ENCODE results near the gene MRO.
A peak's percentile ranks its signal among the peaks of the same experiment; 100 is the strongest.

Gene MRO

GRCh38 chr18:50812834-50813233 lies 7.0 kb downstream of the MRO start:
- Histone ChIP-seq H3K79me2 (ENCODE audit: control insufficient read depth, low read length) (no peaks in the 10 kb centered on the region), H3K4me3 (ENCODE audit: low read length) (no peak overlapping the region), H3K4me2 (ENCODE audit: low read length) (no peak overlapping the region), H3K9me3 (ENCODE audit: control insufficient read depth, insufficient read depth, low read length) (no peaks in the 10 kb centered on the region), H3K9me2 (replicated peaks; ENCODE audit: control insufficient read depth, low read length) (no peaks in the 10 kb centered on the region), H3K27ac (ENCODE audit: low read depth, low read length) (no peak overlapping the region), H3K4me1 (ENCODE audit: control insufficient read depth, low read length) (peaks cover 22% of the 10 kb centered on the region), H3K36me3 (ENCODE audit: control insufficient read depth, low read length) (no peaks in the 10 kb centered on the region), H3F3A (ENCODE audit: control insufficient read depth, insufficient read depth) (no peaks in the 10 kb centered on the region), H3K27me3 (ENCODE audit: control insufficient read depth, low read length) (0 out of 2 replicates have a peak, but pooled peaks cover 2% of the 10 kb centered on the region), H4K20me1 (ENCODE audit: control insufficient read depth, insufficient read depth, low read depth, low read length) (no peaks in the 10 kb centered on the region)
- no peak for TF ChIP-seq CTCF (IDR thresholded peaks at IDR 0.05; ENCODE audit: low read depth, low read length, poor library complexity, severe bottlenecking)
- TF ChIP-seq EZH2phosphoT487 (IDR thresholded peaks at IDR 0.05; ENCODE audit: borderline replicate concordance, low read length) = no peak

- H3K27ac ChIP-seq (ENCODE audit: low read depth, low read length) = no peak overlapping the region
- H3K27me3 ChIP-seq (ENCODE audit: control insufficient read depth, low read length) = no peaks in the 10 kb centered on the region
- no peaks in the 10 kb centered on the region for H3K36me3 ChIP-seq (ENCODE audit: control insufficient read depth, low read length)
- peaks cover 20% of the 10 kb centered on the region for H3K4me1 ChIP-seq (ENCODE audit: control insufficient read depth, low read length)
- H3K9me3 ChIP-seq (ENCODE audit: control insufficient read depth, insufficient read depth, low read length) = no peaks in the 10 kb centered on the region
- H3K4me2 ChIP-seq (ENCODE audit: low read length) = 0 out of 2 replicates have a peak overlapping the region, but pooled peaks have one; percentile 41
- H3K9me2 ChIP-seq (replicated peaks; ENCODE audit: control insufficient read depth, low read length) = no peaks in the 10 kb centered on the region
- H3K4me3 ChIP-seq (ENCODE audit: low read length) = no peak overlapping the region
- H3K79me2 ChIP-seq (ENCODE audit: control insufficient read depth, low read length) = no peaks in the 10 kb centered on the region
- TF ChIP-seq CTCF (IDR thresholded peaks at IDR 0.05; ENCODE audit: low read depth, low read length, poor library complexity, severe bottlenecking) = no peak
- TF ChIP-seq EZH2phosphoT487 (IDR thresholded peaks at IDR 0.05; ENCODE audit: borderline replicate concordance, low read length) = no peak
- no peaks in the 10 kb centered on the region for H4K20me1 ChIP-seq (ENCODE audit: control insufficient read depth, insufficient read depth, low read depth, low read length)
- no peaks in the 10 kb centered on the region for H3F3A ChIP-seq (ENCODE audit: control insufficient read depth, insufficient read depth)
Observed at GRCh38 chr18:50807176-50807575, 12.6 kb downstream of the MRO start.

GRCh38 chr18:50806208-50806616 lies 13.6 kb downstream of the MRO start:
- TF ChIP-seq CTCF (IDR thresholded peaks at IDR 0.05; ENCODE audit: low read depth, low read length, poor library complexity, severe bottlenecking) (no peak), EZH2phosphoT487 (IDR thresholded peaks at IDR 0.05; ENCODE audit: borderline replicate concordance, low read length) (no peak)
- Histone ChIP-seq H3K4me3 (ENCODE audit: low read length) (no peak overlapping the region), H3K9me2 (replicated peaks; ENCODE audit: control insufficient read depth, low read length) (no peaks in the 10 kb centered on the region), H4K20me1 (ENCODE audit: control insufficient read depth, insufficient read depth, low read depth, low read length) (no peaks in the 10 kb centered on the region), H3K27me3 (ENCODE audit: control insufficient read depth, low read length) (peaks cover 2% of the 10 kb centered on the region; the same call in 1 of the 2 replicates), H3K36me3 (ENCODE audit: control insufficient read depth, low read length) (no peaks in the 10 kb centered on the region), H3K79me2 (ENCODE audit: control insufficient read depth, low read length) (no peaks in the 10 kb centered on the region), H3K27ac (ENCODE audit: low read depth, low read length) (no peak overlapping the region), H3K9me3 (ENCODE audit: control insufficient read depth, insufficient read depth, low read length) (no peaks in the 10 kb centered on the region), H3K4me2 (ENCODE audit: low read length) (no peak overlapping the region), H3F3A (ENCODE audit: control insufficient read depth, insufficient read depth) (no peaks in the 10 kb centered on the region), H3K4me1 (ENCODE audit: control insufficient read depth, low read length) (peaks cover 20% of the 10 kb centered on the region)
